ENCODE results near the gene SMIM23.
"Not testable (repeated sequence)": the region's sequence is repeated elsewhere in the genome, so short reads cannot be mapped to it uniquely, and the experiment has no call there.

SMIM23 gene

GRCh38 chr5:171774418-171774817 lies 11.2 kb upstream of the SMIM23 start:
- DNase-seq = no peak

GRCh38 chr5:171776213-171776612 lies 9.4 kb upstream of the SMIM23 start:
- no peak for DNase-seq

- DNase-seq = no peak
Observed at GRCh38 chr5:171776770-171777759, 8.6 kb upstream of the SMIM23 start.

- DNase-seq = not testable (repeated sequence)
Observed at GRCh38 chr5:171781744-171782143, 3.9 kb upstream of the SMIM23 start.

- no peak for DNase-seq
Observed at GRCh38 chr5:171782332-171782966, 3.2 kb upstream of the SMIM23 start.

- DNase-seq = peak in 1 of 3 donors; percentile 7
Observed at GRCh38 chr5:171783051-171783450, 2.6 kb upstream of the SMIM23 start.

GRCh38 chr5:171789353-171789752 lies 3.7 kb downstream of the SMIM23 start:
- DNase-seq = no peak

GRCh38 chr5:171790408-171790807 lies 4.8 kb downstream of the SMIM23 start:
- no peak for DNase-seq

- no peak for DNase-seq
Observed at GRCh38 chr5:171794470-171794960, 8.9 kb downstream of the SMIM23 start.

GRCh38 chr5:171795381-171795780 lies 9.8 kb downstream of the SMIM23 start:
- DNase-seq = no peak

GRCh38 chr5:171796436-171796835 lies 10.8 kb downstream of the SMIM23 start:
- no peak for DNase-seq

- peak; percentile 26 to 43 (median 38) for DNase-seq
Observed at GRCh38 chr5:171797543-171797942, 11.9 kb downstream of the SMIM23 start.

- DNase-seq = no peak
Observed at GRCh38 chr5:171798418-171798817, 12.8 kb downstream of the SMIM23 start.

GRCh38 chr5:171801839-171802238 lies 16.2 kb downstream of the SMIM23 start:
- DNase-seq = peak in 1 of 3 donors; percentile 5

GRCh38 chr5:171805746-171806145 lies 20.1 kb downstream of the SMIM23 start:
- no peak for DNase-seq

- DNase-seq = no peak
Observed at GRCh38 chr5:171806976-171807747, 21.5 kb downstream of the SMIM23 start.

- DNase-seq = no peak
Observed at GRCh38 chr5:171808453-171808852, 22.8 kb downstream of the SMIM23 start.

- peak in 1 of 3 donors; percentile 18 for DNase-seq
Observed at GRCh38 chr5:171808951-171809350, 23.3 kb downstream of the SMIM23 start.

- DNase-seq = no peak
Observed at GRCh38 chr5:171810227-171810626, 24.6 kb downstream of the SMIM23 start.

- no peak for DNase-seq
Observed at GRCh38 chr5:171813270-171813669, 27.7 kb downstream of the SMIM23 start.

GRCh38 chr5:171813813-171814490 lies 28.3 kb downstream of the SMIM23 start:
- peak in 1 of 3 donors; percentile 35 for DNase-seq

- DNase-seq = no peak
Observed at GRCh38 chr5:171816666-171817065, 31.0 kb downstream of the SMIM23 start.

Data from suppressor macrophage treated with lipopolysaccharide for 1 hour (primary cell).